Small intestine (tissue), 7 donors: Measurements from ENCODE around the gene VSTM2L. TPM values are rescaled to one million over a fixed set of nuclear protein-coding genes. Genes with fewer than 3 reads are reported as not detected.

Experiments used
- DNase-seq, 2 donors: peaks; one replicate each; pipeline versions ENCODE4 v3.0.0 to v3.0.0-alpha.2; 2013
- FAIRE-seq: peaks from 2 replicates; lab custom pipeline; 2012; peaks lifted over from hg19 to GRCh38; lab: Jason Lieb, UNC
- H3K27ac ChIP-seq, 3 donors: one replicate each; pipeline ENCODE4 v1.5.1; 2013; ENCODE audit warnings: low read length in 2 of 3, mild to moderate bottlenecking in 2 of 3, control low read depth in 1 of 3, inconsistent platforms in 1 of 3, low read depth in 1 of 3, moderate library complexity in 1 of 3
- H3K27me3 ChIP-seq, 3 donors: one replicate each; pipeline ENCODE4 v1.6.1; 2013; ENCODE audit warnings: low read length in 3 of 3, inconsistent platforms in 1 of 3; ENCODE audit not compliant: control insufficient read depth in 3 of 3, insufficient read depth in 3 of 3
- H3K36me3 ChIP-seq, 3 donors: one replicate each; pipeline ENCODE4 v1.6.1; 2013; ENCODE audit warnings: low read length in 3 of 3, inconsistent platforms in 1 of 3, low read depth in 1 of 3, mild to moderate bottlenecking in 1 of 3, moderate library complexity in 1 of 3; ENCODE audit not compliant: control insufficient read depth in 3 of 3, insufficient read depth in 2 of 3
- H3K4me1 ChIP-seq, 3 donors: one replicate each; pipeline ENCODE4 v1.6.1; 2013; ENCODE audit warnings: low read length in 2 of 3, inconsistent platforms in 1 of 3, low read depth in 1 of 3, mild to moderate bottlenecking in 1 of 3, moderate library complexity in 1 of 3; ENCODE audit not compliant: control insufficient read depth in 3 of 3, insufficient read depth in 2 of 3
- H3K4me3 ChIP-seq, 3 donors: one replicate each; pipeline ENCODE4 v1.5.1; 2013; ENCODE audit warnings: low read length in 3 of 3, control low read depth in 1 of 3, inconsistent platforms in 1 of 3, low read depth in 1 of 3, mild to moderate bottlenecking in 1 of 3, moderate library complexity in 1 of 3
- H3K9me3 ChIP-seq, 2 donors: one replicate each; pipeline ENCODE4 v1.6.1; 2013; ENCODE audit warnings: low read depth in 1 of 2, low read length in 1 of 2; ENCODE audit not compliant: control insufficient read depth in 2 of 2, insufficient read depth in 1 of 2
- WGBS, 3 donors: extraction: QIAGEN DNeasy Blood & Tissue Kit; methylation state at CpG; one replicate each; pipeline ENCODE4 v1.1.7; 2013; 5-methylcytosine and 5-hydroxymethylcytosine counted together
- polyA plus RNA-seq, 4 donors: library from polyadenylated mRNA; stranded (reverse) in 3 of 4; unstranded in 1 of 4; fragments of 200-250 nt in 3 of 4; fragments of 120-200 nt in 1 of 4; gene quantifications; one replicate each; pipeline versions ENCODE4 v1.2.1 to v1.2.3, GENCODE V29; 2013
- donor health status: healthy with polysubstance abuse.
- donor health status: control.
- donor health status: control.
- donor health status: Bipolar disorder and iron deficiency.
- donor health status: healthy.

The VSTM2L gene
- polyA plus RNA-seq, 4 donors = 0.67 to 15.6 (median 1.2) TPM

DNA sequence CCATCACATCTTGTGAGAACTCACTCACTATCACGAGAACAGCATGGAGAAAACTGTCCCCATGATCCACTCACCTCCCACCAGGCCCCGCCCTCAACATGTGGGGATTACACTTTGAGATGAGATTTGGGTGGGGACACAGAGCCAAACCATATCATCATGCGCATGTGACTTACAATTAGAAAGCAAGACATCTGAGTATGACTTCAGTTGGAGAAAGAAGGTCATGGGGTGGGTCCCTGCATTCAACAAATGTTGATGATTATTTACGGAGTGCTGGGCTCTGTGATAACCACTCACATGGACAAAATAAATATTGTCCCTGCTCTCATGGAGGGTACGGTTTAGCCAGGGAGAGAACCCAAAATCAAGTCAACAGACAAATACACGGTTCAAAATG, 37.9 kb downstream of the VSTM2L start:
- Histone ChIP-seq H3K4me3 (no peak overlapping the region), H3K36me3 (no peaks in the 10 kb centered on the region), H3K9me3 (no peaks in the 10 kb centered on the region), H3K27me3 (no peaks in the 10 kb centered on the region), H3K4me1 (no peaks in the 10 kb centered on the region), H3K27ac (no peak overlapping the region)
- no peak for DNase-seq
- no peak for FAIRE-seq
- 73 to 80% (median 78%) methylated on average over 6 of the region's 6 CpGs for WGBS, 3 donors

- no peak overlapping the region for H3K4me3 ChIP-seq
- FAIRE-seq (no peak), DNase-seq (no peak)
- 64 to 75% (median 67%) methylated on average over 8 of the region's 8 CpGs for WGBS, 3 donors
- no peaks in the 10 kb centered on the region for H3K36me3 ChIP-seq
- H3K9me3 ChIP-seq = no peaks in the 10 kb centered on the region
- no peaks in the 10 kb centered on the region for H3K4me1 ChIP-seq
- no peak overlapping the region for H3K27ac ChIP-seq
- no peaks in the 10 kb centered on the region for H3K27me3 ChIP-seq
Measured at GRCh38 chr20:37941332-37941731, 38.4 kb downstream of the VSTM2L start.

DNA sequence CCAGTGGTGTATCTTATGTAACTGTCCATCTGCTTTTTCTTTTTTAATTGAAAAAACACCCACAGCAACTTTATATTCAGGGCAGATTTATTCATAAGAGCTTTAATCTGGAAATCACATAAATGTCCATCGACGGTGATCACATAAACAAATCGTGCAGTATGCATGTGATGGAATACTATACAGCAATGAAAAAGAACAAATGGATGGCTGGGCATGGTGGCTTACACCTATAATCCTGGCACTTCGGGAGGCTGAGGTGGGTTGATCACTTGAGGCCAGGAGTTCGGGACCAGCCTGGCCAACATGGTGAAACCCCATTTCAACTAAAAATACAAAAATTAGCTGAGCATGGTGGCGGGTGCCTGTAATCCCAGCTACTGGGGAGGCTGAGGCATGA, 39.1 kb downstream of the VSTM2L start:
- no peak for FAIRE-seq
- H3K9me3 ChIP-seq = no peaks in the 10 kb centered on the region
- WGBS, 3 donors = 90 to 94% (median 91%) methylated on average over 6 of the region's 6 CpGs

DNA sequence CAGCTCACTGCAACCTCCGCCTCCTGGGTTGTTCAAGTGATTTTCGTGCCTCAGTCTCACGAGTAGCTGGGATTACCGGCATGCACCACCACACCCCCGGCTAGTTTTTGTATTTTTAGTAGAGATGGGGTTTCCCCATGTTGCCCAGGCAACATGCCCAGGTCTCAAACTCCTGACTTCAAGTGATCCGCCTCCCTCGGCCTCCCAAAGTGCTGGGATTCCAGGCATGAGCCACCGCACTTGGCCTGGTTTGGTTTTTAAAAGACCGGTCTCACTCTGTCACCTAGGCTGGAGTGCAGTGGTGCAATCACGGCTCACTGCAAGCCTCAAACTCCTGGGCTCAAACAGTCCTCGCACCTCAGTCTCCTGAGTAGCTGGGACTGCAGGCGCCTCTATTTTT, 40.1 kb downstream of the VSTM2L start:
- H3K27ac ChIP-seq = no peak overlapping the region
- no peaks in the 10 kb centered on the region for H3K27me3 ChIP-seq
- no peak overlapping the region for H3K4me3 ChIP-seq
- H3K4me1 ChIP-seq = no peaks in the 10 kb centered on the region
- H3K36me3 ChIP-seq = no peaks in the 10 kb centered on the region
- WGBS, 3 donors = 76 to 84% (median 79%) methylated on average over 12 of the region's 12 CpGs
- FAIRE-seq (no peak), DNase-seq (no peak)
- H3K9me3 ChIP-seq = peaks cover 0 to 8% of the 10 kb centered on the region in 2 donors

More for the DNA sequence above, 39.1 kb downstream of the VSTM2L start:
- H3K4me3 ChIP-seq = no peak overlapping the region
- H3K27me3 ChIP-seq = no peaks in the 10 kb centered on the region
- no peak overlapping the region for H3K27ac ChIP-seq
- H3K4me1 ChIP-seq = no peaks in the 10 kb centered on the region
- no peak for DNase-seq
- H3K36me3 ChIP-seq = no peaks in the 10 kb centered on the region

DNA sequence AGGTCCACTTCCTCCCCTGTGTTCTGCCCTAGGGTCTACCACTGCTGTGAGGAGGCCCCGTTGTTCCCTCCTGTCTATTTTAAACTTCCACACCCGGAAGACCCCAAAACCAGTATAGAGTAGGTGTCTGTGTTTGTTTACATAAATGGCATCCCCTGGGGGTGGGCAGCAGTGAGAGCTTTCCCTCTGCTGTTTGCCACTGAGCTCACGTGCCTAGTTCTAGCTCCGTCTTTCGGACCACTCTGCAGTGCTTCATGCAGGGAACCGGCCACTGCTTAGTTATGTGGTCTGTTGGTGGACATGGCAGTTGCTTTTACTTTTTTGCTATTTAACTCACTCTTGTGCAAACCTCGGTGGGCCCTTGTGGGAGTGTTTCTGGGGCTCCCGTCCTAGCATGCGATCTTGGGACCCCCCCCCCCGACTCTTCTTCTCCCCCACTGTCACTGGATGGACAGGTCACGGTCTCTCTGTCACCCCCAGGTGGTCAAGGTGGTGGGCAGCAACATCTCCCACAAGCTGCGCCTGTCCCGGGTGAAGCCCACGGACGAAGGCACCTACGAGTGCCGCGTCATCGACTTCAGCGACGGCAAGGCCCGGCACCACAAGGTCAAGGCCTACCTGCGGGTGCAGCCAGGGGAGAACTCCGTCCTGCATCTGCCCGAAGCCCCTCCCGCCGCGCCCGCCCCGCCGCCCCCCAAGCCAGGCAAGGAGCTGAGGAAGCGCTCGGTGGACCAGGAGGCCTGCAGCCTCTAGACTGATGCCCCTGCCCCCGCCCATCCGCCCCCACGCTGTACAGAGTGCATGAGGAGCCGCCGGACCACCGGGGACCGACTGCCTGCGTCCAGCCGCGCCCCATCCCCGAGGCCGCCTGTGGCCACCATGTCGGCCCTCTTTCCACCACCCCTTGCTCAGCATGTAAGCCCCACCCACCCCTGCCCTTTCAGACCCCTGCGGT, 40.9 kb downstream of the VSTM2L start:
- Histone ChIP-seq H3K9me3 (peaks cover 0 to 9% of the 10 kb centered on the region in 2 donors), H3K4me3 (no peak overlapping the region), H3K27me3 (no peaks in the 10 kb centered on the region), H3K4me1 (no peaks in the 10 kb centered on the region), H3K36me3 (no peaks in the 10 kb centered on the region), H3K27ac (no peak overlapping the region)
- FAIRE-seq (no peak), DNase-seq (no peak)
- 86 to 89% (median 89%) methylated on average over 45 to 47 of the region's 47 CpGs for WGBS, 3 donors

GRCh38 chr20:37944456-37944981, 41.6 kb downstream of the VSTM2L start:
- Histone ChIP-seq H3K36me3 (no peaks in the 10 kb centered on the region), H3K9me3 (peaks cover 0 to 9% of the 10 kb centered on the region in 2 donors), H3K4me1 (no peaks in the 10 kb centered on the region), H3K4me3 (no peak overlapping the region), H3K27ac (no peak overlapping the region), H3K27me3 (no peaks in the 10 kb centered on the region)
- FAIRE-seq = no peak
- 74 to 78% (median 78%) methylated on average over 11 of the region's 11 CpGs for WGBS, 3 donors
- no peak for DNase-seq

GRCh38 chr20:37945091-37945547, 42.2 kb downstream of the VSTM2L start:
- H3K27ac ChIP-seq = no peak overlapping the region
- DNase-seq (no peak), FAIRE-seq (no peak)
- H3K4me3 ChIP-seq = no peak overlapping the region
- H3K9me3 ChIP-seq = peaks cover 0 to 9% of the 10 kb centered on the region in 2 donors
- 28 to 55% (median 35%) methylated on average over 11 of the region's 11 CpGs for WGBS, 3 donors
- no peaks in the 10 kb centered on the region for H3K4me1 ChIP-seq
- H3K36me3 ChIP-seq = no peaks in the 10 kb centered on the region
- H3K27me3 ChIP-seq = no peaks in the 10 kb centered on the region

DNA sequence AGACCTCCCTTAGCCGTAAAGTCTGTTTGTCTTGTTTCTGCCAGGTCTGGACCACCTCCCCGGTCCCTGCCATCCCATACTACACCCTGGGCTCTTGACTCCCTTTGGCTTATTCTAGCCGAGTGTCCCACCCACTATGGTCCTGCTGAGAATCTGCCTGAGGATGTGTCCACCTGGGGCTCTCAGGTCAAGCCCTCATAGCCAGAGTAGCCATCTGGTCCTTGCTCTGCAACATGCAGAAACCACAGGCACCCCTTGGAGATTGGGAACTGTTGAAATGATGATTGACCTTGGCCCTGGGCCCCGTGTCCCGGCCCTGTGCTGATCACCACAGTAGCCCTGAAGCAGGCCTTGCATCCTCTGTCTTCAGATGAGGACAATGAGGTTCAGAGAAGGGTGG, 44.0 kb downstream of the VSTM2L start:
- no peak overlapping the region for H3K27ac ChIP-seq
- DNase-seq (no peak), FAIRE-seq (no peak)
- H3K4me3 ChIP-seq = no peak overlapping the region
- 79 to 89% (median 88%) methylated on average over 5 of the region's 5 CpGs for WGBS, 3 donors
- peaks cover 0 to 9% of the 10 kb centered on the region in 2 donors for H3K9me3 ChIP-seq
- no peaks in the 10 kb centered on the region for H3K4me1 ChIP-seq
- H3K36me3 ChIP-seq = no peaks in the 10 kb centered on the region
- H3K27me3 ChIP-seq = no peaks in the 10 kb centered on the region
